SJSA1 (cell line): ENCODE results near the gene HLA-DPB1. TPM values are rescaled to one million over a fixed set of nuclear protein-coding genes. Genes with fewer than 3 reads are reported as not detected.
"Not testable (repeated sequence)": the region's sequence is repeated elsewhere in the genome, so short reads cannot be mapped to it uniquely, and the experiment has no call there.

Experiments
- DNase-seq, 2 experiments: peaks; one replicate each; pipeline ENCODE4 v3.0.0-alpha.2; 2015 to 2020; ENCODE audit warnings: low spot score in 2 of 2, low read depth in 1 of 2
- H3K27ac ChIP-seq: fragments of 250-450 bp; sonication (Bioruptor Pico); 2 replicates; pipeline ENCODE4 v1.5.1; 2020; ENCODE audit warnings: mild to moderate bottlenecking, moderate library complexity
- H3K27me3 ChIP-seq: fragments of 250-450 bp; sonication (Bioruptor Pico); replicated peaks from 2 replicates; pipeline ENCODE4 v1.5.1; 2020; ENCODE audit warnings: mild to moderate bottlenecking, moderate library complexity
- H3K36me3 ChIP-seq: fragments of 250-450 bp; sonication (Bioruptor Pico); 2 replicates; pipeline ENCODE4 v1.5.1; 2020; ENCODE audit warnings: mild to moderate bottlenecking
- H3K4me1 ChIP-seq: fragments of 250-450 bp; sonication (Bioruptor Pico); replicated peaks from 2 replicates; pipeline ENCODE4 v1.6.1; 2021; ENCODE audit warnings: mild to moderate bottlenecking
- H3K4me3 ChIP-seq: fragments of 250-450 bp; sonication (Bioruptor Pico); 2 replicates; pipeline ENCODE4 v1.5.1; 2020; ENCODE audit warnings: mild to moderate bottlenecking
- H3K9me3 ChIP-seq: fragments of 250-450 bp; sonication (Bioruptor Pico); replicated peaks from 2 replicates; pipeline ENCODE4 v1.5.1; 2020; ENCODE audit warnings: mild to moderate bottlenecking
- total RNA-seq: library from RNA; depleted of rRNA; stranded (reverse); fragments of >200 nt; shearing (Covaris generic); gene quantifications from 2 replicates; pipeline ENCODE4 v1.2.3, GENCODE V29; 2014

Gene HLA-DPB1
- total RNA-seq, 1 experiment from 2014 or later = not detected

DNA sequence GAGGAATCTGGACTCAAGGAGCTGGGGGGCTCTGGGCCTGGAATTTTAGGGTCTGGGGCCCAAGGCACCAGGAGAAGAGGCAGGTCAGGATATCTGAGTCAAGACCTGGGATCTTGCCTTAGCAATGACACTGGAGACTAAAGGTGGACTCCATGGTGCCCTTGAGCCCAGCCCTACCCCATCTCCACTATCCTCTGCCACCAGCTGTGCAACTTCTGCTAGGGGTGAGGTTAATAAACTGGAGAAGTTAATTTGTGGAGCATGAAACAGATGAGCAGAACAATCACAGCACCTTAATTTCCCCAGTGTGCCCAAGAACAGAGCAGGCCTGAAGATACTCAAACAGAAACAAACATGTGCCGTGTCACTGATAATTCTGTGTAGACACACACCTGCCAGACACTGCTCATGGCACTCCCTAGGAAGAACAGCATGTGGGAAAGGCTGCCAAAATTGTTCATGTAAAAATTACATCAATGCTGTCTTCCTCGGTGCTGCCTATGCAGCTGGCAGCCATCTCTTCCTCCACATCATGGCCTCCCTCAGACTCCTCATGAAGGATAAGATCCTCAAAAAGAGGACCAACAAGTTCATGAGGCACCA lies 3.2 kb downstream of the HLA-DPB1 start:
- Histone ChIP-seq H3K36me3 (no peaks in the 10 kb centered on the region), H3K27ac (no peak overlapping the region), H3K27me3 (peaks cover 24% of the 10 kb centered on the region), H3K4me1 (no peaks in the 10 kb centered on the region), H3K4me3 (no peak overlapping the region), H3K9me3 (no peaks in the 10 kb centered on the region)
- DNase-seq = no peak

DNA sequence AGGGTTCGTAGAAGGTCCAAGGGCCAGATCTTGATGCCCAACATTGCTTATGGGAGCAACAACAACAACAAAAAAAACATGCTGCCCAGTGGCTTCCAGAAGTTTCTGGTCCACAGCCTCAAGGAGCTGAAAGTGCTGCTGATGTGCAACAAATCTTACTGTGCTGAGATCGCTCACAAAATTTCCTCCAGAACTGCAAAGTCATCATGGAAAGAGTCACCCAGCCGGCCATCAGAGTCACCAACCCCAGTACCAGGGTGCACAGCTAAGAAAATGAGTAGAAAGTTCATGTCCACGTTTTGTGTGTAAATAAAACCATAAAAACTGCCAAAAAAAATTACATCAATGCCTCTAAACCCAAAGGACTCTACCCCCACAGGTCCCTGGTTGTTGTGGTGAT lies 3.8 kb downstream of the HLA-DPB1 start:
- DNase-seq = no peak
- Histone ChIP-seq H3K4me3 (no peak overlapping the region), H3K27ac (no peak overlapping the region), H3K4me1 (no peaks in the 10 kb centered on the region), H3K9me3 (no peaks in the 10 kb centered on the region), H3K36me3 (no peaks in the 10 kb centered on the region), H3K27me3 (peaks cover 27% of the 10 kb centered on the region)

DNA sequence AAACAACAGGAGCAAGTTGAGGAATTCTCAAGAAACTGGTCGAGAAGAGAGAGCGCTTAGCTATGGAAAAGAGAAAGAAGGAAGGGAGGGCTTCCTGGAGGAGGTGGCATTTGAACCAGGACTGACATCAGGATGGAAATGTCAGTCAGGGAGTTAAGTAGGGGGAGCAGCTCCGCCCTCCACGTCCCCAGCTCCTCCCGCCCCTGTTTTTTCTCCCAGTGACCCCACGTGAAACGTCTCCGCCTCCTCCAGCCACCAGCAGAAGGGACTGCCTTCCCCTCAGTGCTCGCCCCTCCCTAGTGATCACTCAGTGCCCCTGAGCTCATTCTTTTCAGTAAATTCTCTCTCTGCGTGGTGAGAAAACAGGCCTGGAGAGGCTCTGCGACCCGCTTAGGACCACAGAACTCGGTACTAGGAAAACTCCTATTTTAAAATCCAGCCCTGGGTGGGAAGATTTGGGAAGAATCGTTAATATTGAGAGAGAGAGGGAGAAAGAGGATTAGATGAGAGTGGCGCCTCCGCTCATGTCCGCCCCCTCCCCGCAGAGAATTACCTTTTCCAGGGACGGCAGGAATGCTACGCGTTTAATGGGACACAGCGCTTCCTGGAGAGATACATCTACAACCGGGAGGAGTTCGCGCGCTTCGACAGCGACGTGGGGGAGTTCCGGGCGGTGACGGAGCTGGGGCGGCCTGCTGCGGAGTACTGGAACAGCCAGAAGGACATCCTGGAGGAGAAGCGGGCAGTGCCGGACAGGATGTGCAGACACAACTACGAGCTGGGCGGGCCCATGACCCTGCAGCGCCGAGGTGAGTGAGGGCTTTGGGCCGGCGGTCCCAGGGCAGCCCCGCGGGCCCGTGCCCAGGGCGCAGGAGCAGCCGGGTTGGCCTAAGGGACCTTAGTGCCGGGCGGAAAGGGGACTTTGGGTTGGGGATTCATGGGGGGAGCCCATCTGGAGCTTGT lies 4.6 kb downstream of the HLA-DPB1 start:
- Histone ChIP-seq H3K36me3 (no peaks in the 10 kb centered on the region), H3K9me3 (no peaks in the 10 kb centered on the region), H3K27ac (no peak overlapping the region), H3K4me3 (no peak overlapping the region), H3K27me3 (peaks cover 29% of the 10 kb centered on the region), H3K4me1 (no peaks in the 10 kb centered on the region)
- no peak for DNase-seq

DNA sequence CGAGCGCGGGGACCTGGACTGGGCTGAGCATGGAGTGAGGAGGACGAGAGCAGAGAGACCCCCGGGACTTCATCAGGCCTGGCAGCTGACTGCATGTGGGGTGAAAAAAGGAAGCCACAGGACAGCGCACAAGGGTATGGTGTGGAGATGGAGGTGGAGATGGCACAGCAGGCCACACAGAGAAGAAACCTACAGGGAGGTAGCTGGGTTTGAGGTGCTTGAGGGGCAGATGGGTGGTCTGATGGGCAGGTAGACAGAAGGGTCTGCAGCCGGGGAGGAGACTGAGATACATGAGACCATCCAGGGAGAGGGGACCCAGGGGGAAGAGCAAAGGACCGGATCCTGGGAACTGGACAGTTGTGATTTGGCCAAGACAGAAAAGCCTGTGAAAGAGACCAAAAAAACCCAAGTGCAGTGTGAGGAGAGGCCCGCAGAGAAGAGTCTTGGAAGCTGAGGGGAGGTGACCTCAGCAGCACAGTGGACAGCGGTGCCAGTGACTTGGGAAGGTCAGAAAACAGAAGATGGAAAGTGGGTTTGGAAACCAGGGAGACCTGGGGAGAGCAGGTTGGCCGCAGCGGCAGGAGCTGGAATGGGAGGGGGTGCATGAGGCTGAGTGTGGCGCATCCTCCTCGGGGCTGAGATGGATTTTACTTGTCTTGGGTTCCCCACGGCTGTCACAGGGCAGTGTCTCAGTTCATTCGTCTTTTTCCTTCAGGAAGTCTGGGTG lies 5.5 kb downstream of the HLA-DPB1 start:
- Histone ChIP-seq H3K4me1 (no peaks in the 10 kb centered on the region), H3K27ac (no peak overlapping the region), H3K4me3 (no peak overlapping the region), H3K9me3 (no peaks in the 10 kb centered on the region), H3K27me3 (peaks cover 35% of the 10 kb centered on the region), H3K36me3 (no peaks in the 10 kb centered on the region)
- no peak for DNase-seq

DNA sequence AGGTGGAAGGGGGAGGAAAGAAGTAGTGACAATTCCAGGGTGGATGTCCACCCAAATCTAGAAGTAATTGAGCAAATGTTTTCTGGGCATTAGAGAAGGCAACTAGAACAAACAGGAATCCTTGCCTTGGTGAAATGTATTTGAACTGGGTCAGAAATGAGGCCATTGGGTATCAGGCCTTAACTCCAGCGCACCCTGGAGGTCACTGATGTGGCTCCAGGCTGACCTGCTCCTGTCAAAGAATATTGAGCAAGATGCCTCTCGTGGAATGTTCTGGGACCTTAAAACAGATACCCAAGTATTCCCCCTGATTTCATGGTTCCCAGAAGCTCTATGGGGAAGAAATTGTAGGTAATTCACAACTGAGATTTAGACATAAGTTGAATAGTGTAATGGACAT lies 6.9 kb downstream of the HLA-DPB1 start:
- Histone ChIP-seq H3K4me3 (no peak overlapping the region), H3K27me3 (peaks cover 37% of the 10 kb centered on the region), H3K27ac (no peak overlapping the region), H3K4me1 (no peaks in the 10 kb centered on the region), H3K9me3 (no peaks in the 10 kb centered on the region), H3K36me3 (no peaks in the 10 kb centered on the region)
- DNase-seq = no peak

DNA sequence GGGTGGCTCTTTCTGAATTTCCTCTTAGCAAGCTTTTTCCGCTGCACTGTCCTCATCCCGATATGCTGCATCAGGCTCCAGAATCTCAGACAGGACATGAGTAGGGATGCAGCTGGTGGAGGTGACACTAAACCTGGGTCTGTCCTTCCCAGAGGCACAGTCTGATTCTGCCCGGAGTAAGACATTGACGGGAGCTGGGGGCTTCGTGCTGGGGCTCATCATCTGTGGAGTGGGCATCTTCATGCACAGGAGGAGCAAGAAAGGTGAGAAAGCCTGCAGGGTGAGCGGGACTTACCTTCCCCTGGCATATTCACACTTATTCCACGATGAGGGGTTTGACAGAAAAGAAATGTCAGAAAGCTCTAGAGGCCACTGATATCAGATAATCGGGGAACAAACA lies 9.8 kb downstream of the HLA-DPB1 start:
- no peak overlapping the region for H3K4me3 ChIP-seq
- H3K4me1 ChIP-seq = no peaks in the 10 kb centered on the region
- H3K27me3 ChIP-seq = peaks cover 31% of the 10 kb centered on the region
- no peak for DNase-seq
- no peak overlapping the region for H3K27ac ChIP-seq
- H3K36me3 ChIP-seq = no peaks in the 10 kb centered on the region
- H3K9me3 ChIP-seq = no peaks in the 10 kb centered on the region

DNA sequence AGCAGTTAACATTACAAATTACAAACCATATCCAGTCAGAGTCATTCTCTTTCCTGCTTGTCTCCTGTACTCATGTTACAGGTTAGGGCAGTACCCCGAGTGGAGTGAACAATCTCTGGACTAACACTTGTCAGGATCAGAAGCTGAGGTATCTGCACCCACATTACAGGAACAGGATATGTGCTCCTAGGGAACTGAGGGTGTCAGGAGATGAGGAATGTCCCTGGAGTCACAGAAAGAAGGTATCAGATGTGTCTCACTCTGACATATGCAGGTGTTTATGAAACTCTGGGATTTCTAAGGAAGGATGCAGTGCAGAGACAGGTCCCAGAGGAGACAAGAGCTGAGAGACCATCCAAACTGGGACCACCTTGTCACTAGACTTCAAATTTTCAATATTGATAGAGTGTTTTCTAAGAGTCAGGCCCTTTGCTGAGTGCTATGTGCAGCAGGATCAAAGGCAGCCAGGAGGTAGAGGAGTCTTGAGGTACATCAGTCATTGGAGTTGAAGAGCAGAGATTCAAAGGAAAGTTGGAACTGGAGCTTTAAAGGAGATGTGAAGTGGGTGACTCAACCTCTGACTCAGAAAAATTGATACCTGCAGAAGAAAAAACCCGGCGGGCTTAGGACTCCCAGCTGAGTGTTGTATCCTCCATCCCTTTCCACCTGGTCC lies 12.6 kb downstream of the HLA-DPB1 start:
- Histone ChIP-seq H3K9me3 (no peaks in the 10 kb centered on the region), H3K27ac (no peak overlapping the region), H3K4me1 (no peaks in the 10 kb centered on the region), H3K4me3 (no peak overlapping the region), H3K36me3 (no peaks in the 10 kb centered on the region), H3K27me3 (peaks cover 22% of the 10 kb centered on the region)
- no peak for DNase-seq

DNA sequence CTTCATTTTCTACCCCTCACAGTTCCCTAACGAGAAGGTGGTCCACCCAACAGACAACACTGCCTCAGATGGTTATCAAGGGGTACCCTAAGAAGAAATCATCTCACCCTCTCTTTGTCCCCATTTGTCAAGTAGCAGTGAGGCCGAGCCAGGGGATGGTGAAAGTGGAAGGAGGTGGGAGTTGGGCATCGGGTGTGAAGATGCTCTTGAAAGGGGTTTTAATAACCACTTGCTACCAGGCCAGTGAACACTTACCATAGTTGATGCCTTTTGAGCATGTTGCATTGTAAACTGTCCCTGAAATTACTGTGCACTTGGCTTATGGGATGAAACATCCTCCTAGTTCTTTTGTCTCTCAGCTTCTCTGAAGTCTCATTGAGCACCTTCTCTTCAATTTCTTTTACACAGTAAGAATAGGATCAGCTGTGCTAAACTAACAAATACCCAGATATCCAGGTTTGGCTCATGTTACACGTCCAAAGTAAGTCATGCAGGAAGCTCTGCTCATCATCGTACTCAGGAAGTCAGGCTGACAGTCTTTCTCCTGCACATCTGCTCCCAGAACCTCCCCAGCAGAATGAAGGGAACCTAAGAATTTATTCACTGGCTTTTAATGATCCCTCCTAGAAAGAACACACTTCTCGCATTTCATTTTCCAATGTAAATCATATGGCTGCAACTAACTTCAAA lies 13.3 kb downstream of the HLA-DPB1 start:
- H3K4me1 ChIP-seq = no peaks in the 10 kb centered on the region
- DNase-seq = no peak
- H3K27ac ChIP-seq = no peak overlapping the region
- H3K27me3 ChIP-seq = peaks cover 22% of the 10 kb centered on the region
- H3K36me3 ChIP-seq = no peaks in the 10 kb centered on the region
- H3K4me3 ChIP-seq = no peak overlapping the region
- no peaks in the 10 kb centered on the region for H3K9me3 ChIP-seq

DNA sequence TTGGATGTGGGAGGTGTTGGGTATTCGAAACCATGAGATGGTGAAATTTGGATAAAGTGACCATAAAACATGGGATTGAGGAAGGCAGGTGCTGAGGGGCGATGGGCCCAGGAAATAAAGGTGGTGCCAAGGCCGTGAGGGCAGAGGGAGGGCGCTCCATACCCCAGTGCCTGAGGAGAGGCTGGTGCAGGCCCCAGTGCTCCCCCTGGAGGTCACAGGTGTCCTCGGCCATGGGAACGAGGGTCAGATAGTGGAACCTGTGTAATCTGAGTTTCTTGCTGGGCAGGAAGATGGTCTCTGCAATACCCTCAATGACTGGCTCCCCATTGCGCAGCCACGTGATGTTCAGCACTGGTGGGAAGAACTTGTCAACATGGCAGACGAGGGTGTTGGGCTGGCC lies 16.2 kb downstream of the HLA-DPB1 start:
- Histone ChIP-seq H3K27me3 (0 out of 2 replicates have a peak, but pooled peaks cover 6% of the 10 kb centered on the region), H3K4me1 (no peaks in the 10 kb centered on the region), H3K36me3 (no peaks in the 10 kb centered on the region), H3K27ac (no peak overlapping the region), H3K9me3 (no peaks in the 10 kb centered on the region), H3K4me3 (no peak overlapping the region)
- DNase-seq = no peak

DNA sequence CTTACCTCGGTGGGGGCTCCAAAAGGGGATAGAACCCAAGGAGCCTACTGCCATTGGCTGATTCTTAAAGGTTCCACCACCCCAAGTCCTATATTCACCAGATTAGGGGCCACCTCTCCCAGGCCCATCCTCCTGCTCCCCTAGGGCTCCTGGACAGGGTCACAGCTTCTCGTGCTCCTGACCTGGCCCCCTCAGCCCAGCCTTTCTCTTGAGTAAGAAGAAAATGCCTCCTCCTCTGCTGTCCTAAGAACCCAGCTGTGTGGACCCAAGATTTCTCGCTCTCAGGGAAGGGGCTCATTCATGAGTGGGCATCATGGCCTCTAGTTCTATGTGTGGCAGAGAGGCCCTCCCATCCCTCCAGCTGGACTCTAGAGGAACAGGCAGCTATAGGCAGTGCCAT lies 16.6 kb downstream of the HLA-DPB1 start:
- Histone ChIP-seq H3K4me1 (no peaks in the 10 kb centered on the region), H3K9me3 (no peaks in the 10 kb centered on the region), H3K4me3 (no peak overlapping the region), H3K36me3 (no peaks in the 10 kb centered on the region), H3K27me3 (0 out of 2 replicates have a peak, but pooled peaks cover 6% of the 10 kb centered on the region), H3K27ac (no peak overlapping the region)
- DNase-seq = no peak

DNA sequence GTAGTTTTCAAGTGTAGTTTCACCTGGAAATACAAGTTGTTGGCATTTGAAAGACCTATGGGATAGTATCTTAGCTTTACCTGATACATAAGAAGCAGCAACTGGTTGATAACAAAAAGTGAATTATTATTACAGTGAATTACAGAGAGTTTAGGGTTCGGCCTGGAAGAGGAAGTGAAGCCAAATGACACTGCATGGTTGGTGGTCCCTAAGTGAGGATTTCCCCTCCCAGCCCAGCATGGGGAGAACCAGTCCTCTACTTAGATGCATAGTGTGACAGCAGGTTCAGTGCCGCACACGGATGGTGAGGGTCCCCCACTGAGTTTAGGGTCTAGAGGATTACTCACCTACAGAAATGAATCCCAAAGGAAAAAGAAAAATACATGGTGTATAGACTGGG lies 18.1 kb downstream of the HLA-DPB1 start:
- no peaks in the 10 kb centered on the region for H3K9me3 ChIP-seq
- no peak overlapping the region for H3K4me3 ChIP-seq
- no peaks in the 10 kb centered on the region for H3K27me3 ChIP-seq
- no peaks in the 10 kb centered on the region for H3K36me3 ChIP-seq
- H3K27ac ChIP-seq = no peak overlapping the region
- H3K4me1 ChIP-seq = no peaks in the 10 kb centered on the region
- no peak for DNase-seq

DNA sequence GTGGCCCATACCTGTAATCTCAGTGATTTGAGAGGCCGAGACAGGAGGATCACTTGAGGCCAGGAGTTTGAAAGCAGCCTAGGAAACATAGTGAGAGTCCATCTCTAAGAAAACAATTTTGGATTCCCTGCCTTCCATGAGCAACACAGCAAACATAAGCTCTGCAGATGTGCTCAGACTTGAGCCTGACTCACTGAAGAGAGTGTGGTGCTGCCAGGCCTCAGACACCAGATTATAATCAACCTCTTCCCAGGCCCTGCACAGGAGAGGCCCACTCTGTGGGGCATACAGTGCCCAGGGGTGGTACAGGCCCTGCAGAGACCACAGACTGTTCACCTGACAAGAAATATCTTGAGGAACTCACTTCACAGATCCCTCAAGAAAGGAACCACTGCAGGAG lies 19.9 kb downstream of the HLA-DPB1 start:
- no peaks in the 10 kb centered on the region for H3K4me1 ChIP-seq
- no peak overlapping the region for H3K27ac ChIP-seq
- H3K9me3 ChIP-seq = 0 out of 2 replicates have a peak, but pooled peaks cover 6% of the 10 kb centered on the region
- H3K4me3 ChIP-seq = no peak overlapping the region
- no peak for DNase-seq
- H3K27me3 ChIP-seq = no peaks in the 10 kb centered on the region
- no peaks in the 10 kb centered on the region for H3K36me3 ChIP-seq

DNA sequence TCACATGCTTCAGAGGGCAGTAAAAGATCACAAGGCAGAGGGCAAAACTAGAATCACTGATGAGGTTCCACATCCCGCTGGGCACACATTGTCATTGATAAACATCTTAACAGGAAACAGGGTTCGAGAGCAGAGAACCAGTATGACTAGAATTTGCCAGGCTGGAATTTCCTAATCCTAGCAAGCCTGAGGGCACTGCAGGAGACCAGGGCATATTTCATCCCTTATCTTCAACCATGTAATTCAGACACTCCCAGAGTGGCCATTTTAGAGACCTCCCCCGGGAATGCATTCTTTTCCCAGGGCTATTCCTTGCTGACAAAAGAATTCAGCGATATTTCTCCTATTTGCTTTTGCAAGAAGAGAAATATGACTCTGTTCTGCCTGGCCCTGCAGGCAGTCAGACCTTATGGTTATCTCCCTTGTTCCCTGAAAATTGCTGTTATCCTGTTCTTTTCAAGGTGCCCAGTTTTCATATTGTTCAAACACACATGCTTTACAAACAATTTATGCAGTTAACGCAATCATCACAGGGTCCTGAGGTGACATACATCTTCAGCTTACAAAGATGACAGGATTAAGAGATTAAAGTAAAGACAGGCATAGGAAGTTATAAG lies 25.4 kb downstream of the HLA-DPB1 start:
- H3K4me3 ChIP-seq, H3K27me3 ChIP-seq, DNase-seq, H3K36me3 ChIP-seq, H3K4me1 ChIP-seq, H3K27ac ChIP-seq: not testable (repeated sequence)
- 0 out of 2 replicates have a peak, but pooled peaks cover 14% of the 10 kb centered on the region for H3K9me3 ChIP-seq
